Measurements from ENCODE around the gene TBC1D3B.
"Not testable (repeated sequence)": the region's sequence is repeated elsewhere in the genome, so short reads cannot be mapped to it uniquely, and the experiment has no call there.

TBC1D3B gene

GRCh38 chr17:36168836-36169235 lies 7.6 kb downstream of the TBC1D3B start:
- DNase-seq = not testable (repeated sequence)

GRCh38 chr17:36153895-36154610 lies 22.4 kb downstream of the TBC1D3B start:
- no peak for DNase-seq

- DNase-seq = no peak
Measured at GRCh38 chr17:36152639-36153120, 23.8 kb downstream of the TBC1D3B start.

GRCh38 chr17:36151891-36152638 lies 24.4 kb downstream of the TBC1D3B start:
- no peak for DNase-seq

- DNase-seq = no peak
Measured at GRCh38 chr17:36149296-36149820, 27.1 kb downstream of the TBC1D3B start.

- peak; percentile 72 for DNase-seq
Measured at GRCh38 chr17:36148559-36149295, 27.7 kb downstream of the TBC1D3B start.

GRCh38 chr17:36147601-36148000 lies 28.8 kb downstream of the TBC1D3B start:
- DNase-seq = no peak

GRCh38 chr17:36144981-36145729 lies 31.3 kb downstream of the TBC1D3B start:
- DNase-seq = no peak

- DNase-seq = no peak
Measured at GRCh38 chr17:36144014-36144413, 32.4 kb downstream of the TBC1D3B start.

GRCh38 chr17:36142806-36143205 lies 33.6 kb downstream of the TBC1D3B start:
- DNase-seq = no peak

- no peak for DNase-seq
Measured at GRCh38 chr17:36142235-36142634, 34.2 kb downstream of the TBC1D3B start.

- no peak for DNase-seq
Measured at GRCh38 chr17:36136439-36136838, 40.0 kb downstream of the TBC1D3B start.

- no peak for DNase-seq
Measured at GRCh38 chr17:36136036-36136435, 40.4 kb downstream of the TBC1D3B start.

GRCh38 chr17:36135465-36135864 lies 41.0 kb downstream of the TBC1D3B start:
- DNase-seq = no peak

- DNase-seq = no peak
Measured at GRCh38 chr17:36133602-36134236, 42.7 kb downstream of the TBC1D3B start.

GRCh38 chr17:36132421-36132831 lies 44.0 kb downstream of the TBC1D3B start:
- DNase-seq = no peak

- no peak for DNase-seq
Measured at GRCh38 chr17:36131931-36132330, 44.5 kb downstream of the TBC1D3B start.

- DNase-seq = no peak
Measured at GRCh38 chr17:36131421-36131820, 45.0 kb downstream of the TBC1D3B start.

- DNase-seq = no peak
Measured at GRCh38 chr17:36130346-36130745, 46.1 kb downstream of the TBC1D3B start.

- no peak for DNase-seq
Measured at GRCh38 chr17:36129616-36130015, 46.8 kb downstream of the TBC1D3B start.

GRCh38 chr17:36128411-36128978 lies 47.9 kb downstream of the TBC1D3B start:
- no peak for DNase-seq

- DNase-seq = no peak
Measured at GRCh38 chr17:36127911-36128310, 48.5 kb downstream of the TBC1D3B start.

Data from CD4-positive, alpha-beta T cell treated with Interleukin-15 for 1 hour (primary cell).